Mesenchymal stem cell (in vitro differentiated cells and primary cell): ENCODE measurements around the gene USE1.

Experiments used
- DNase-seq: peaks from one replicate; pipeline ENCODE4 v3.0.0-alpha.2; 2013
- H2AFZ ChIP-seq: one replicate; pipeline ENCODE4 v1.6.1; 2013; ENCODE audit warnings: low read depth, mild to moderate bottlenecking, control low read depth, inconsistent platforms, low read length, moderate library complexity
- H2AK5ac ChIP-seq: 2 replicates; pipeline ENCODE4 v1.6.1; 2013; ENCODE audit warnings: low read length, moderate library complexity, mild to moderate bottlenecking, inconsistent platforms; ENCODE audit not compliant: severe bottlenecking
- H2BK120ac ChIP-seq: one replicate; pipeline ENCODE4 v1.6.1; 2013; ENCODE audit warnings: low read depth, mild to moderate bottlenecking, inconsistent platforms, low read length, moderate library complexity
- H2BK12ac ChIP-seq, 2 experiments: one replicate each; pipeline ENCODE4 v1.6.1; 2013; ENCODE audit warnings: inconsistent platforms in 2 of 2, low read length in 2 of 2, mild to moderate bottlenecking in 2 of 2, moderate library complexity in 2 of 2, control low read depth in 1 of 2
- H2BK15ac ChIP-seq: one replicate; pipeline ENCODE4 v1.6.1; 2013; ENCODE audit warnings: mild to moderate bottlenecking, low read depth, inconsistent platforms; ENCODE audit not compliant: poor library complexity, severe bottlenecking
- H2BK5ac ChIP-seq: 2 replicates; pipeline ENCODE4 v1.6.1; 2013; ENCODE audit warnings: low read depth, mild to moderate bottlenecking, low read length, control low read depth, inconsistent platforms; ENCODE audit not compliant: poor library complexity, severe bottlenecking
- H3K14ac ChIP-seq, 2 experiments: one replicate each; pipeline ENCODE4 v1.6.1; 2013; ENCODE audit warnings: inconsistent platforms in 2 of 2, low read length in 2 of 2, control low read depth in 1 of 2, mild to moderate bottlenecking in 1 of 2, moderate library complexity in 1 of 2
- H3K18ac ChIP-seq, 2 experiments: one replicate each; pipeline ENCODE4 v1.6.1; 2013; ENCODE audit warnings: inconsistent platforms in 2 of 2, low read length in 2 of 2, control low read depth in 1 of 2, low read depth in 1 of 2, mild to moderate bottlenecking in 1 of 2
- H3K23ac ChIP-seq, 2 experiments: one replicate each; pipeline ENCODE4 v1.6.1; 2013; ENCODE audit warnings: inconsistent platforms in 2 of 2, low read length in 2 of 2, mild to moderate bottlenecking in 2 of 2, moderate library complexity in 2 of 2, control low read depth in 1 of 2
- H3K27ac ChIP-seq: 2 replicates; pipeline ENCODE4 v1.5.1; 2013; ENCODE audit warnings: mild to moderate bottlenecking, moderate library complexity, low read length, control low read depth, inconsistent platforms; ENCODE audit not compliant: poor library complexity, severe bottlenecking
- H3K27me3 ChIP-seq, 2 experiments: 2 replicates each; pipeline versions ENCODE4 v1.6.1 to v1.7.0; 2013; ENCODE audit warnings: low read length in 2 of 2, mild to moderate bottlenecking in 2 of 2, moderate library complexity in 2 of 2, control low read depth in 1 of 2, inconsistent platforms in 1 of 2; ENCODE audit not compliant: control insufficient read depth in 1 of 2, insufficient read depth in 1 of 2
- H3K36me3 ChIP-seq, 2 experiments: 2 replicates each; pipeline versions ENCODE4 v1.6.1 to v1.7.0; 2013; ENCODE audit warnings: low read length in 2 of 2, control low read depth in 1 of 2, inconsistent platforms in 1 of 2, low read depth in 1 of 2, mild to moderate bottlenecking in 1 of 2; ENCODE audit not compliant: insufficient read depth in 2 of 2, control insufficient read depth in 1 of 2
- H3K4ac ChIP-seq, 2 experiments: one replicate each; pipeline ENCODE4 v1.6.1; 2013; ENCODE audit warnings: inconsistent platforms in 2 of 2, low read length in 2 of 2, mild to moderate bottlenecking in 2 of 2, moderate library complexity in 2 of 2, control low read depth in 1 of 2, low read depth in 1 of 2
- H3K4me1 ChIP-seq: 2 replicates; pipeline ENCODE4 v1.6.1; 2013; ENCODE audit warnings: low read depth, low read length, control low read depth; ENCODE audit not compliant: control insufficient read depth, insufficient read depth
- H3K4me2 ChIP-seq: 2 replicates; pipeline ENCODE4 v1.6.1; 2013; ENCODE audit warnings: low read length, mild to moderate bottlenecking, inconsistent platforms; ENCODE audit not compliant: poor library complexity, severe bottlenecking
- H3K4me3 ChIP-seq, 2 experiments: 2 replicates each; pipeline versions ENCODE4 v1.5.1 to v1.7.0; 2013; ENCODE audit warnings: low read length in 2 of 2, mild to moderate bottlenecking in 2 of 2, control low read depth in 1 of 2, low read depth in 1 of 2; ENCODE audit not compliant: insufficient read depth in 1 of 2
- H3K79me1 ChIP-seq: replicated peaks from 2 replicates; pipeline ENCODE4 v1.6.1; 2013; ENCODE audit warnings: mild to moderate bottlenecking, control low read depth, low read length, inconsistent platforms; ENCODE audit not compliant: poor library complexity, severe bottlenecking
- H3K9ac ChIP-seq: 2 replicates; pipeline ENCODE4 v1.7.0; 2013; ENCODE audit warnings: mild to moderate bottlenecking, low read length, moderate library complexity
- H3K9me3 ChIP-seq: 2 replicates; pipeline ENCODE4 v1.7.0; 2013; ENCODE audit warnings: mild to moderate bottlenecking, low read length; ENCODE audit not compliant: control insufficient read depth
- H4K8ac ChIP-seq: one replicate; pipeline ENCODE4 v1.6.1; 2013; ENCODE audit warnings: inconsistent platforms, mild to moderate bottlenecking, low read length, moderate library complexity
- H4K91ac ChIP-seq: one replicate; pipeline ENCODE4 v1.6.1; 2013; ENCODE audit warnings: mild to moderate bottlenecking, low read length, inconsistent platforms
- WGBS: methylation state at CpG from one replicate; pipeline ENCODE4 v1.1.7; 2013; ENCODE audit warnings: mixed read lengths; 5-methylcytosine and 5-hydroxymethylcytosine counted together

The USE1 gene

DNA sequence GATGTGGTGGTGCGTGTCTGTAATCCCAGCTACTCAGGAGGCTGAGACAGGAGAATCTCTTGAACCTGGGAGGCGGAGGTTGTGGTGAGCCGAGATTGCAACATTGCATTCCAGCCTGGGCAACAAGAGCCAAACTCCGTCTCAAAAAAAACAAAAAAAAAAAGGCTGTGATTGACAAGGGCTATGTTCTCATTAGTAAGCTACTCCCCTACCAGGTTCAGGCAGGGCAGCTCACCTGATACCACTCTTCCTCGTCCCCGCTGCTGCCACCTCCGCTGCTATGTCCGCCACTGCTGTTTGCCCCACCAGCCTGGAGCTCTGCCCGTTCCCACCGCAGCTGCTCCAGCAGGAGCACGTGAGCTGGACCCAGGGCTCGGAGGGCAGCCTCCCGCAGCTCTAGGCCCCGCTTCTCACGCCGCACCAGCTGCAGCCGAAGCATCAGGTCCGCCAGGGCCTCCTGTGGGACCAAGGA, 40.0 kb downstream of the USE1 start:
- no peak overlapping the region for H4K8ac ChIP-seq
- peaks cover 6% of the 10 kb centered on the region for H3K4me1 ChIP-seq
- H3K9me3 ChIP-seq, result peaks cover 10% of the 10 kb centered on the region
- no peak overlapping the region for H2BK120ac ChIP-seq
- no peak overlapping the region for H2AFZ ChIP-seq
- H3K23ac ChIP-seq, result no peak overlapping the region
- no peaks in the 10 kb centered on the region for H3K36me3 ChIP-seq
- peak overlapping the region; percentile 6 for H2BK15ac ChIP-seq
- H3K18ac ChIP-seq, result no peak overlapping the region
- no peak overlapping the region for H2AK5ac ChIP-seq
- no peak overlapping the region for H4K91ac ChIP-seq
- H3K14ac ChIP-seq, result no peak overlapping the region
- H3K4me3 ChIP-seq, result no peak overlapping the region
- H2BK5ac ChIP-seq, result no peak overlapping the region
- no peak overlapping the region for H3K4ac ChIP-seq
- 82% methylated on average over 18 of the region's 18 CpGs for WGBS
- H3K9ac ChIP-seq, result no peak overlapping the region
- H2BK12ac ChIP-seq, result no peak overlapping the region
- H3K27ac ChIP-seq, result no peak overlapping the region
- no peak overlapping the region for H3K4me2 ChIP-seq
- no peak for DNase-seq
- H3K79me1 ChIP-seq, result no peaks in the 10 kb centered on the region
- H3K27me3 ChIP-seq, result peaks cover 0 to 10% of the 10 kb centered on the region in 2 experiments

GRCh38 chr19:17256130-17256529, 41.0 kb downstream of the USE1 start:
- Histone ChIP-seq H3K4me2 (no peak overlapping the region), H4K91ac (no peak overlapping the region), H2AFZ (no peak overlapping the region), H3K4ac (no peak overlapping the region), H3K23ac (no peak overlapping the region), H3K36me3 (no peaks in the 10 kb centered on the region), H3K79me1 (no peaks in the 10 kb centered on the region), H2BK120ac (no peak overlapping the region), H3K9ac (no peak overlapping the region), H3K18ac (no peak overlapping the region), H2BK5ac (no peak overlapping the region), H2BK12ac (no peak overlapping the region), H4K8ac (no peak overlapping the region), H2BK15ac (no peak overlapping the region), H3K27me3 (peaks cover 0 to 13% of the 10 kb centered on the region in 2 experiments), H3K14ac (no peak overlapping the region), H3K9me3 (peaks cover 10% of the 10 kb centered on the region), H3K27ac (no peak overlapping the region), H2AK5ac (no peak overlapping the region), H3K4me1 (peaks cover 5% of the 10 kb centered on the region), H3K4me3 (no peak overlapping the region)
- WGBS, result 90% methylated on average over 3 of the region's 3 CpGs
- no peak for DNase-seq

GRCh38 chr19:17259118-17259780, 44.1 kb downstream of the USE1 start:
- Histone ChIP-seq H3K23ac (no peak overlapping the region), H3K27me3 (peaks cover 0 to 13% of the 10 kb centered on the region in 2 experiments), H3K14ac (no peak overlapping the region), H4K8ac (peak overlapping the region; percentile 19), H3K9ac (no peak overlapping the region), H2BK5ac (no peak overlapping the region), H3K79me1 (no peaks in the 10 kb centered on the region), H2BK120ac (no peak overlapping the region), H3K9me3 (peaks cover 10% of the 10 kb centered on the region), H2BK12ac (no peak overlapping the region), H3K36me3 (no peaks in the 10 kb centered on the region), H2AFZ (no peak overlapping the region), H3K4ac (no peak overlapping the region), H3K18ac (no peak overlapping the region), H3K27ac (no peak overlapping the region), H4K91ac (no peak overlapping the region), H2AK5ac (no peak overlapping the region), H3K4me1 (peaks cover 5% of the 10 kb centered on the region), H3K4me3 (no peak overlapping the region), H3K4me2 (no peak overlapping the region), H2BK15ac (no peak overlapping the region)
- DNase-seq, result peak; percentile 43
- WGBS, result 92% methylated on average over 9 of the region's 9 CpGs

- no peaks in the 10 kb centered on the region for H3K36me3 ChIP-seq
- no peak overlapping the region for H2AFZ ChIP-seq
- peaks cover 10% of the 10 kb centered on the region for H3K9me3 ChIP-seq
- H3K27ac ChIP-seq, result no peak overlapping the region
- no peak overlapping the region for H3K18ac ChIP-seq
- H3K27me3 ChIP-seq, result peaks cover 0 to 10% of the 10 kb centered on the region in 2 experiments
- no peak overlapping the region for H3K23ac ChIP-seq
- no peak overlapping the region for H2BK5ac ChIP-seq
- H2AK5ac ChIP-seq, result no peak overlapping the region
- no peak overlapping the region for H3K4me3 ChIP-seq
- no peak overlapping the region for H3K4ac ChIP-seq
- H3K9ac ChIP-seq, result no peak overlapping the region
- H3K4me2 ChIP-seq, result no peak overlapping the region
- no peak overlapping the region for H4K8ac ChIP-seq
- H2BK120ac ChIP-seq, result no peak overlapping the region
- H3K14ac ChIP-seq, result no peak overlapping the region
- H4K91ac ChIP-seq, result no peak overlapping the region
- DNase-seq, result no peak
- no peak overlapping the region for H2BK12ac ChIP-seq
- WGBS, result 83% methylated on average over 1 of the region's 1 CpG
- H3K79me1 ChIP-seq, result no peaks in the 10 kb centered on the region
- peaks cover 4% of the 10 kb centered on the region for H3K4me1 ChIP-seq
- H2BK15ac ChIP-seq, result no peak overlapping the region
Observed at GRCh38 chr19:17259934-17260333, 44.8 kb downstream of the USE1 start.
